Left hindlimb (tissue), 1 donor: ENCODE data around the gene HPSE.

Experiments used
- DNase-seq: peaks from one replicate; pipeline ENCODE4 v3.0.0-alpha.2; 2018

Gene HPSE

DNA sequence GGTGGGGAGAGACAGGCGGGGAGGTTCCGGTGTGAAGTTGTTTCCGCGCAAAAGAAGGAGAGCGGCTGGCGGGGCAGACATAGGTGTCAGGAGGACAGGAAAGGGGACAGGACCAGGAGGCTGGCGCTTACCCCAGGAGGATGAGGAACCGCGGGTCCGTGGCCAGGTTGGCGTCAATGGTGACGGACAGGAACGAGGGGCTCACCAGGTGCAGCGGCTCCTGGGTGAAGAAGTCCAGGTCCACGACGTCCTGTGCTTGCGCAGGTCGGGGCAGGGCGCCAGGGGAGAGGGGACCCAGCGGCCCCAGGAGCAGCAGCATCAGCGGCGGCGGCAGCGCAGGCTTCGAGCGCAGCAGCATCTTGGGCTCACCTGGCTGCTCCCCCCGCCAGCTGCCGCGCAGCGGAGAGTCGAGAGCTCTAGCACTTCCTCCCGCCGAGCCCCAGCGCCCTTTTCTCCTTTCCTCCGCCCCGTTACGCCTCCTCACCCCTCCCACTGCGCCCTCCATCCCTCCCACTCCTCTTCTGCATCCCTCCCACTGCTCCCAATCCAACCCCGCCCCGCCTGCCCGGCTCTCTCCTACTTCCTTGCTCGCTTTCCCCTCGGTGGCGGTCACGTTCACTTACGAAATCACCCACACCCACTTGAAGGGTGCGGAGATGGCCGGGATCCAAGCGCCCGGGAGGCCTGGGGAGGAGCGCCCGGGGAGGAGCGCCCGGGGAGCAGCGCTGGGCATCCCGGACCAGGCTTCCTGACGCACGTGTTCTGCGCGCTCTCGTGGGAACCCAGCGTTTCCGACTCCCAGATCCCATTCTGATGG, at the start of gene HPSE:
HPSE (minus strand) TSS at position 424 of the 817 bp plus-strand sequence; CDS start at position 358, 66 bp downstream.
- DNase-seq = peak; percentile 82

DNA sequence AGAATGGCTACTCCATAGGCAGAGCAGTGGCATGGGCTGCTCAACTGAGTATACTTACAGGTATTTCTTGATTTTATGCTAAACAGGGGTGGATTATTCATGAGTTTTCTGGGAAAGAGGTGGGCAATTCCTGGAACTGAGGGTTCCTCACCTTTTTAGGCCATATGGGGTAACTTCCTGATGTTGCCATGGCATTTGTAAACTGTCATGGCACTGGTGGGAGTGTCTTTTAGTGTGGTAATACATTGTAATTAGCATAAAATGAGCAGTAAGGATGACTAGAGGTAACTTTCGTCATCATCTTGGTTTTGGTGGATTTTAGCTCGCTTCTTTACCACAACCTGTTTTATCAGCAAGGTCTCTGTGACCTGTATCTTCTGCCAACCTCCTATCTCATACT, 48.2 kb upstream of the HPSE start:
- DNase-seq = no peak

DNA sequence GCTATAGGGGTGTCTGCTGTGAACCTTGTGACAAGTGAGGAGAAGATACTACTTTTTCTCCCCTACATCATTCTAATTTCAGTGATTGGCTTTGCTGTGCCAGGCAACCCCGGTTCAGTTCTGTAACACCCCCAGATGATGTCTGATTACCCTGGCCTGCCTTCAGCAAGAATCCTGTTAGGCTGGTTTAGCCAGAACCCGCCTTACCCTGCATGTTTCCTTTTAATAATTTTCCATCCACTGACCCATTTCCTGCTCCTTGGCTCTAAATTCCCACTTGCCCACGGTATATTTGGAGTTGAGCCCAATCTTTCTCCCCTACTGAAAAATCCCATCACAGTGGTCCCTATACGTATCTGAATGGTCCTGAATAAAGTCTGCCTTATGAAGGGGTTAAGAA, 46.5 kb upstream of the HPSE start:
- DNase-seq = no peak

DNA sequence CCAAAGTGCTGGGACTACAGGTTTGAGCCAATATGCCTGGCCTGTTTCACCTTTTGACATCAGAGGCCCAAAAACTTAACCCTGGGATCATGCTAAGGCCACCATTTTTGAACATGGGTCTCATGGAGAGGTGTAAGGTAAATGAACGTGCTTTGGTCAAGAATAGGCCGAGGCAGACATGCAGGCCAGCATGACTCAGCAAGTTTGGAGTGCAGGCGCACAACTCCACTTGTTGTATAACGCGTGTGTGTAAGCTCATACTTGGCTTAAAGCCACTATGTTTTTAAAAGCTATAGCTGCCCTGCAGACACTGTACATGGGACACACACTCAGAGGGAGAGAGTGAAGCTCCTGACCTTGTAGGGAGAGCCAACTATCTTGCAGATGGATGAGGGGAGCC, 43.8 kb upstream of the HPSE start:
- no peak for DNase-seq

DNA sequence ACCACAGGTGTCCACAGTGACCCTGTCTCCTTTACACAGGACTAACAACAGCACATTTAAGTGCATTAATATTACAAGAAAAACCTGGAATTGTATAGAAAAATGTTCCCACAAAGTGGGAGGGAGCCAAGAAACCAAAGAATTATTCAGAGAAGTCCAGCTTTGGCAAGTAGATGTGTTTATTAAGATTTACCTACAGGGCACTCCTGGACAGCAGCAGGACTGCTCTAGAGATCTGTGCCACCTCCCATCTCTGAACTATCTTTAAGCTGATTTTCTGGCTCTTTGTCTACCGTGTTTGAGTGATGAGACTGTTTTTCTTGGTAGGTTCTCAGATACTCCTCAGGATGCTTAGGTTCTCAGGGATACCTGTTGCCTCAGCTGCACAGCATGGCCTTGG, 38.3 kb upstream of the HPSE start:
- DNase-seq = no peak

DNA sequence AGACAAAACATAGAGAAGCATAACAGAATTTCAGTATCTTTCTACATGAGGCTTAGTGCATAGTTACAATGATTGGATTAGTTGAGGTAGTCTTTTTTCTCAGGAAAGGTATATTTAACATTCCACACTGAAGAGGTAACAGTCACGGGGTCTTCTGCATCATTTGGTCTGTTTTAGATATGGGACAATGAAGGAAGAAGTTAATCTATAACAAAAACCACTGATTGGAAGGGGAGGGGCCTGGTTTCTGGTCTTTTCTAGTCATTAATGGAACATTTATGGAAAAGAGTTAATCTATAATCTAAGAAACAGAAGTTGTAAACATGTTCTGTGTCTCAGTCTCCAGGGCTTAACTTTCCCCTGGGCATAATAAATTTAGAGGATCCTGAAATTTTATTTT, 37.3 kb upstream of the HPSE start:
- no peak for DNase-seq

DNA sequence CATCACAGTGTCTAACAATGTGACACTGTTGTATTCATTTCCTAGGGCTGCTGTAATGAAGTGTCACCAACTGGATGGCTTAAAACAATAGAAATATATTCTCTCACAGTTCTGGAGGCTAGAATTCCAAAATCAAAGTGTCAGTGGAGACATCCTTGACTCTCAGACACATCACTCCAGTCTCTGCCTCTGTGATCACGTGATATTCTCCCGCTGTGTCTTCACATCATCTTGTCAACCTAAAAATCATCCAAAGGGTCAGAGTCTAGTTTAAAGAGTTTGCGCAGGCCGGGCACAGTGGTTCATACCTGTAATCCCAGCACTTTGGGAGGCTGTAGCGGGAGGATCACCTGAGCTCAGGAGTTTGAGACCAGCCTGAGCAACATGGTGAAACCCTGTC, 36.6 kb upstream of the HPSE start:
- DNase-seq = no peak

DNA sequence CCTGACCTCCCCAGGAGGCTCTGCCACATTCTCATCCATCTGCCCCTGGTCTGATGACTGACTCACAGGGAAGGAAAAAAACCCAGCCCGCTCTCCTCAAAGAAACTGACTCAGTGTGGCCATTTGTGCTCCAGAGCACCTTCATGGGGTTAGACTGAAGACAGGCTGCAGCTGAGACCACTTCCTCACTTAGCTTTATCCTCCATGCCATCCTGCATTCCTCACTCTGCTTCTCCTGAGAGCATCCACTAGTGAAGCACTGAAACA, 35.9 kb upstream of the HPSE start:
- no peak for DNase-seq

DNA sequence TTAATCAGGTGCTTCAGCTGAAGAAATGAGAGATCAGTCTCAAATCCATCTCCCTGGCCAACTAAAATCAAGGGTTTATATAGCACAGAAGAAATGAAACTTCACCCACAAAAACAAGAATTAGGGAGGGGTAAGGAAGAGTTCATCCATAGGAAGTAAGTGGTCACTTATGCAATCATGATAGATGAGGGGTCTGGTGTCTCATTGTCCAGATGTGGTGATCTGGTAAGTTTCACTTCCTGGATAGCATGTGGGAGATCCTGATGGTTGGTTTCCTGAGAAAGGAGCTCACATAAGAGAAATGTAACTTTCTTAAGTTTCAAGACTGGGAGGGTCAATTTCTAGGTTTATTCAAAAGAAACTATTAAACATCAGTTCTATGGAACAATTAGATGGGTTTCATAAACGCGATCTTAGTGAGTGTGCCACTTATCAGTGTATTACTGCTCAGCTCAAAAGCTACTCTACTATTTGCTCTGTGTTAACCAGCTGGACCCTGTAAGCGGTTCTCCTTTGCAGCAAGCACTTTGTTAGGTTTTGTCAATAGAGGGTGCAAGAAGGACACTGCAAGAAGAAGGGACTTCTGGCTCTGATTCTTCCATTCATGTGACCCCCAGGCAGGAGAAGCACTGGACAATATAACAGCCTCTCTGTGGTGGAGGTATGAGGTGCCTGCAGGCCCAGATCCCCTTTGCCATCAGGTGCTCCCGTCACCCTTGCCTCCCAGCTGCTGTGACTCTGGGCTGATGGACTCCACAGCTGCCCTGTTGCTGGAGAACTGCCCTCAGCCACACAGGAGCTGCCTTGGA, 35.4 kb upstream of the HPSE start:
- DNase-seq = no peak

DNA sequence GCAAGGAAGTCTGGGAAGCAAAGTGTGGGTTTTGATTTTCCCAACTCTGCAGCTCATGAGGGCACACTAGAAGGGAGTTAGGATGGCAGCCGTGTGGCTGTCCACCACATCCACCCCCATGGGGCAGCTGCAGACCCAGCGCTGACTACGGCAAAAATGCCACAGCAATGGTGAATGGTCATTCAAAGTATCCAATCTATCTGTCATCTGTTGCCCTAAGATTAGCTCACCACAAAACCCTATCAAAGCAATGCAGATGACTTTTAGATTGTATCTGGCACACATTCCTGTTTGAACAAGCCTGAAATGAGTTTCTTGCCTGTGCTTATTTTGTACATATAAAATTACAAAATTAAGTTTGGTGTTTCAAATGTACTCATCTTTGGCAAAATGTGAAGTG, 29.7 kb upstream of the HPSE start:
- DNase-seq = no peak

DNA sequence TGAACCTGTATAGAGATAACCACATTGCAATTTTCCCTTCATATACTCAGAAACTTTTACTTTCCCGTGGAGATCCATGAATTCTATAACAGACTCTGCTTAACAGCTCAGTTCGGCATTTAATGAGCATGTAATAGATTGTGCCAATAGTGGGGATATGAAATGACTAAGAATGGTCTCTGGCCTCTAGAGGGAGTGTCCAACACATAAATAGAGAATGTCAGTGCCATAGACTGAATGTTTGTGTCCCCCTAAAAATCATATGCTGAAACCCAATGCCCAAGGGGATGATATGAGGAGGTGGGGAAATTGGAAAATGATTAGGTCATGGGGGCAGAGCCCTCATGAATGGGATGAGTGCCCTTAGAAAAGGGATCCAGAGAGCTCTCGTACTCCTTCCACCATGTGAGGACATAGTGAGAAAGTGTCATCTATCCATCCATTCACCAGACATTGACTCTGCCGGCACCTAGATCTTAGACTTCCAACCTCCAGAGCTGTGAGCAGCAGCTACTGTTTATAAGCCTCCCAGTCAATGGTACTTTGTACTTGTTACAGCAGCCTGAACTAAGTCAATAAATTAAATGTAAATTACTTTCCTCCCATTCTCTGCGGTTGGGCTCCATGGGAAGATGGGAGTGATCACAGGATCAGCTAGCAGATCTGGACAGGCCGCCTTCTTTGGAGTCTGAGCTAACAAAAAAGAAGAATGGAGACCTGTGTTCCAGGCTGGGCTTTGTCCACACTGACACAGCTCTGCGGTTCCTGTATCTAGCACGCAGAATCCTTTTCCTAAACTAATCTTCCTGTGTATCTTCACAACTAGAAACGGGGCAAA, 28.1 kb upstream of the HPSE start:
- no peak for DNase-seq

DNA sequence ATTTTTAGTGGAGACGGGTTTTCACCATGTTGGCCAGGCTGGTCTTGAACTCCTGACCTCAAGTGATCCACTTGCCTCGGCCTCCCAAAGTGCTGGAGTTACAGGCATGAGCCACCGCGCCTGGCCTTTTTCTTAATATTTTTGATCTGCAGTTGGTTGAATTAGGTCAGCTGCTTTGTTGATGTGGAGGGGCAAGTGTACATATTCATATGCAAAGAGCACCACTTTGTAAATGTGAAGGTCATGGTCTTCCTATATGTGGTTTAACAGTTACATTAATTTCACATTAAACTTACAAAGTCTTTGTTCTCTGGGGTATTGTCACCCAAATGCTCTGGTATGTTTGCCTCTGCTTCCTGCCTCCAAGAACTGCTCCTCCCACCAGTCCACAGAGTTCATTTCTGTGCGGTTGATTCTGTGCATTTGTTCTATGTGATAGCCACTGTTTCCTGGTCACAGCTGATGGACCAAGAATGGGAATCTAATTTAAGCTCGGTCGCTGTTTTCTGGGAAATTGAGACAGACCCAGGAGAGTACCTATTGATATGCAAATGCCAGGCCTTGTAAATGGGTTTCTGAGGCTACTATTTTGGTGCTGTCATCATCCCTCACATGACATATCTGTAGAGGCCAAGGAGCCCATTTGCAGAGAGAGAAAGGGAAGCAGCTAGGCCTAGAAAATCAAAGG, 26.9 kb upstream of the HPSE start:
- no peak for DNase-seq

DNA sequence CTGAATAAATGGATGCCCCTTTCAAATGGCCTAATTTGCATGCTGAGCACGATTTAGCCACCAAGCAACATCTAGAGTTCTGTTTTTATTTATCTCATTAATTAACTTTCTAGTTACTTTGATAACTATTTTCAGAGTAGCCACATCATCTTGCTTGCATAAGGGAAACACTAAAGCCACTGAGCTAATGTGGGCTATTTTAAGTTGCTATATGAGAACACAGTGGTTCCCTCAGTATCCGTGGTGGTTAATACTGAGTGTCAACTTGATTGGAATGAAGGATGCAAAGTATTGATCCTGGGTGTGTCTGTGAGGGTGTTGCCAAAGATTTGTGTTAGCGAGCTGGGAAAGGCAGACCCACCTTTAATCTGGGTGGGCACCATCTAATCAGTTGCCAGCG, 25.4 kb upstream of the HPSE start:
- DNase-seq = no peak

DNA sequence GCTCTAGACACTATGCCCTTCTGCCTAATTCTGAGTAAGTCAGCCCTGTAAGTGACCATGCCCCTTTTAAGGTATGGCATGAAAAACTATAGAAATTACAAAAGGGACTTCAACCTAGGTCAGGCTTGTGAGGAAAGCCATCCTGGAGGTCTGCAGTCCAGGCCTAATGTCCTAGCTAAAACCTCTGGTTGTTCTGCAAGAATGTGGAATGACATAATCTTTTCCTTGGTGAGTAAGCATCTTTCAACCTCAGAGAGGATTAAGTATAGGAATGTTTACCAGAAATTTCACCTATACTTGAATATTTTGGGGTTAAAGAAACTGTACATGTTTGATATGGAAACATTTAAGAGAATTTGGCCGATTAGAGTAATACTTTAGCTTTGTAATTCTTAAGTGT, 23.8 kb upstream of the HPSE start:
- DNase-seq = no peak

DNA sequence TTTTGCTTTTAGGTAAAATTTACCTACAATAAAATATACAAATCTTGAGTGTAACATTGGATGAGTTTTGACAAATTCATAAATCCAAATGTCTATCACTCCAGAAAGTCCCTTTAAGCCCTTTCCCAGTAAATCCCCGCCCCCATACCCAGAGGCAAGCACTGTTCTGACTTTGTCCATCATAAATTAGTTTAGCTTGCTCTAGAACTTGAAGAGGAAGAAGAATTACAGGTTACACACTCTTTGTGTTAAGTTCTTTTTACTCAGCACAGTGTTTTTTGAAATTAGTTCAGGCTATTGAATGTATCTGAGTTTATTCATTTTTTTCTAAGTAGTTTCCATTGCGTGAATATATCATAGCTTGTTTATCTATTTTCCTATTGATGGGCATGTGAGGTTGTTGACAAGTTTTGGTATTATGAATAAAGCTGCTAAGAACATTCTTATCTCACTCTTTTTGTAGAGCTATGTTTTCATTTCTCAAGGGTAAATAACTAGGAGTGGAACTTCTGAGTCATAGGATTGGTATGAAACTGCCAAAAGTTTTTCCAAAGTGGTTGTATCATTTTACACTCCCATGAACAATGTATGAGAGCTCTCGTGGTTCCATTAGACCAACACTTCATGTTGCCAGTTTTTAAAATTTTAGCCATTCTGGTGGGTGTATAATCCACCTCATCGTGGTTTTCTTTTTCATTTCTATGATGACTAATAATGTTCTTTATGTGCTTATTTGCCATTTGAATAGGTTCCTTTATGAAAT, 22.4 kb upstream of the HPSE start:
- no peak for DNase-seq

DNA sequence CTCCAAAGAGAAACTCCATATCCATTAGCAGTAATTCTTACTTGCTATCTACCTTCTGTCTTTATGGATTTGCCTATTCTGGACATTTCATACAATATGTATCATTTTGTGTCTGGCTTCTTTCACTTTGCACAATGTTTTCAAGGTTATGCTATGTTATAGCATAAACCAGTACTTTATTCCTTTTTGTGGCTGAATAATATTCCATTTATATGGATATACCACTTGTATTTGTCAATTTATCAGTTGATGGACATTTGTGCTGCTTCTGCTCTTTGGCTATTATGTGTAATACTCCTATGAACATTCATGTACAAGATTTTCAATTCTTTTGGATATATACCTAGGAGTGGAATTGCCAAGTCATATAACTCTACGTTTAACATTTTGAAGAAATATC, 18.9 kb upstream of the HPSE start:
- DNase-seq = no peak

DNA sequence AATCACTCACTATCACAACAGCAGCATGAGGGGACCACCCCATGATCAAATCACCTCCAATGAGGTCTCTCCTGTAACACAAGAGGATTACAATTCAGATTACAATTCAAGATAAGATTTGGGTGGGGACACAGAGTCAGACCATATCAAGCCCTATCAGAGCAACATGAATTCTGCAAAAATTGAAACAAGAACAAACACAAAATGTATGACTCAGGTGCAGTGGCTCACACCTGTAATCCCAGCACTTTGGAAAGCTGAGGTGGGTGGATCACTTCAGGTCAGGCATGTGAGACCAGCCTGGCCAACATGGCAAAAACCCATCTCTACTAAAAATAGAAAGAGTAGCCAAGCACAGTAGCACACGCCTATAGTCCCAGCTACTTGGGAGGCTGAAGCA, 13.4 kb upstream of the HPSE start:
- no peak for DNase-seq

DNA sequence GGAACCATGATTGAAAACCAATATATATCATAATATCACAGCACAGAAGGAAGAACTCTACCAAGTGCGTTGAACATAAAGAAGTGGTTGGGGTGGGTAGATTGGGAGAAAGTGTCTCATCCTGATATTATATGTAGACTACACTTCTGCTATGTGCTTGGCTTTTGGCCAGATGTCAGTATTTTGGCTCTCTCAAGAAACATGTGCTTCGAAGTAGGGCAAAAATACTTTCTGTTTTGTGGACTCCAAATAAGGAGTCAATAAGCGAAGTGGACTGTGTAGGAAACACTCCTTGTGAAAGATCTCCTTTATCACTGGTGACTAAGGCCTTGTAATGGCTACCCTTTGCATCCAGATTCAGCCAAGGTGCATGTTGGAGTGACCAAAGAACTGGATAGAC, 7.8 kb upstream of the HPSE start:
- DNase-seq = no peak

DNA sequence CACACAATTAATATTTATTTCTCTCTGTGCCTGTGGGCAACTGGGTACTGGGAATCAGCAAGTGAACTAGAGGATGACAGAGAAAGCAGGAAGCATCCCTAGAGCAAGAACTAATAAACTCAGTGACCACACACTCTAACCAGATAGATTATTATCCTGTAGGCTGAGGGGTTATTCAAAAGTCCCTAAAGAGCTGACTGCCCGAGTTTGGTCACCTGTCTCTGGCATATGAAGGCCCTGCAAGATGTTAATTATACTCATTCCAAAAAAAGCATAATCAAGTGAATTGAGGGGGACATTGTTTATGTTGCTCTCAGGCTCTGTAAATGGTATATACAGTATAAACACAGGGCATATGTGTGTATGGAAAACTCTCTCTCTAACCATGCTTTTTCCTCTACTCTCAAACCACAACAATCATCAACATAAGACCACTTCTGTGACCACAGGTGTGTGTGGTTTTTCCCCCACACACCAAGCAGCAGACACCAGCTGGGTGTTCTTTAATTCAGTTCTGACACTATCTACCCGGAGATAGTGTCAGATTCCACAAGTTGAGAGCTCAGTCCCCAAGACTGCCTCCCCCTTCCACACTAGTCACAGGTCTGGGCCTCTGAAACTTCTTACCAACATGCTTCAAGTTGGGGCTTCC, 6.2 kb upstream of the HPSE start:
- no peak for DNase-seq

DNA sequence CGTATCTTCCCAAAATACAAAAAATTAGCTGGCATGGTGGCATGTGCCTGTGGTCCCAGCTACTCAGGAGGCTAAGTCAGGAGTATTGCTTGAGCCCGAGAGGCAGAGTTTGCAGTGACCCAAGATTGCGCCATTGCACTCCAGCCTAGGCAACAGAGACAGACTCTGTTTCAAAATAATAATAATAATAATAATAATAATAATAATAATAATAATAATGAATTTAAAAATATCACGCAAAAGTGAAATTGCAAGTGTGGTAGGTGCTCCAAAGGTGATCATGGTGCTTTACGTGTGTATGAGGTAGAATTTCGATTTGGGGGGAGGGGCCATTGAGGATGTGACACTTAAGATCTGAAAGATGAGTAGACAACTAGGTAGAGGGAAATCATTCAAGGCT, 4.9 kb upstream of the HPSE start:
- DNase-seq = no peak

DNA sequence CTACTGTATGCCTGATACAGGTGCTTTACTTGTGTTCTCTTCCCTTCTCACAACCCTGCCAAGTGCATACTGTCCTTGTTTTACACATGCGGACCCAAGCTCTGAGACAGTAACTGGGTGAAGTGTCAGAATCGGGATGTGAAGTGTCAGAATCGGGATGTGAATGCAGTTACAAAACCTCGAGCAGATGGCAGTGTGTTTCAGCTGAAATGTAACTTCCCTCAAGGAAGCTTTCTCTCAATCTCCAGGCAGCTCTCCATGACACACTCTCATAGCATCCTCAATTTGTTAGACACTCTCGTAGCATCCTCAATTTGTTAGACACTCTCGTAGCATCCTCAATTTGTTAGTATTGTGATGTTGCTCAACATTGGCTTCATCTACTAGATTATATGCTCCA, 1.1 kb upstream of the HPSE start:
- DNase-seq = no peak

DNA sequence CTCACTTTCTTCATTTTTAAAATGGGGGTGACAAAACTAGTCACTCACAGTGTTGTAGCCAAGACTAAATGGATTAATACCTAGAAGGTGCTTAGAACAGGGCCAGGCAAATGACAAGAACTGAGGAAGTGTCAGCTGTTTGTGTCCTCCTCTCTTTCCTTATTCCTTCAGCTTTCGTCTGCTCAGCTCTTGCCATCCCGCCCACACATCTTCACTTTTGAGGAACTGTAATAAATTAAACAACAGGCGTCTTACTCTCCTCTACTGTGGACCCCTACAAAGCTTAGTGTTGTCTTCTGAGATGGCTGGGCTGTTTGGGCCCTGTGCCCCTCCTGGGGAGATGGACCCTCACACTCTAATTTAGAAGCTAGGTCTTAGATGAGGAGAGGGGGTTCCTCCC, 2.7 kb downstream of the HPSE start:
- DNase-seq = no peak
